NCI-H748 (cell line): Measurements from ENCODE around the gene SULT4A1.
"Not testable (repeated sequence)": the region's sequence is repeated elsewhere in the genome, so short reads cannot be mapped to it uniquely, and the experiment has no call there.

Experiments
- DNase-seq: peaks from one replicate; lab custom pipeline; 2025; ENCODE audit not compliant: unreplicated experiment; lab: John Stamatoyannopoulos, UW

Gene SULT4A1

GRCh38 chr22:43887391-43887790 lies 25.1 kb upstream of the SULT4A1 start:
- DNase-seq: no peak

- DNase-seq: no peak
These were observed 23.9 kb upstream of the SULT4A1 start for GRCh38 chr22:43886231-43886630.

GRCh38 chr22:43885786-43886185 lies 23.5 kb upstream of the SULT4A1 start:
- no peak for DNase-seq

GRCh38 chr22:43885319-43885671 lies 23.0 kb upstream of the SULT4A1 start:
- no peak for DNase-seq

- peak; percentile 64 for DNase-seq
These were observed 22.4 kb upstream of the SULT4A1 start for GRCh38 chr22:43884600-43885318.

GRCh38 chr22:43883719-43884415 lies 21.6 kb upstream of the SULT4A1 start:
- no peak for DNase-seq

- DNase-seq: peak; percentile 82
These were observed 20.8 kb upstream of the SULT4A1 start for GRCh38 chr22:43883012-43883661.

- DNase-seq: no peak
These were observed 19.9 kb upstream of the SULT4A1 start for GRCh38 chr22:43882122-43882767.

- no peak for DNase-seq
These were observed 19.1 kb upstream of the SULT4A1 start for GRCh38 chr22:43881091-43882061.

- DNase-seq: no peak
These were observed 18.3 kb upstream of the SULT4A1 start for GRCh38 chr22:43880541-43880991.

GRCh38 chr22:43879901-43880540 lies 17.7 kb upstream of the SULT4A1 start:
- no peak for DNase-seq

GRCh38 chr22:43878831-43879550 lies 16.7 kb upstream of the SULT4A1 start:
- DNase-seq: no peak

- no peak for DNase-seq
These were observed 15.9 kb upstream of the SULT4A1 start for GRCh38 chr22:43878079-43878795.

GRCh38 chr22:43876866-43877509 lies 14.7 kb upstream of the SULT4A1 start:
- no peak for DNase-seq

GRCh38 chr22:43869799-43870198 lies 7.5 kb upstream of the SULT4A1 start:
- DNase-seq: no peak

GRCh38 chr22:43869001-43869400 lies 6.7 kb upstream of the SULT4A1 start:
- not testable (repeated sequence) for DNase-seq

- DNase-seq: no peak
These were observed 5.7 kb upstream of the SULT4A1 start for GRCh38 chr22:43867839-43868635.

GRCh38 chr22:43862882-43863202 lies 529 bp upstream of the SULT4A1 start:
- DNase-seq: no peak
